ENCODE measurements around the gene NUSAP1.
"Not testable (repeated sequence)": the region's sequence is repeated elsewhere in the genome, so short reads cannot be mapped to it uniquely, and the experiment has no call there.

Gene NUSAP1

GRCh38 chr15:41416128-41416741, 83.6 kb downstream of the NUSAP1 start:
- no peak for DNase-seq

GRCh38 chr15:41416742-41417417, 84.2 kb downstream of the NUSAP1 start, which contains the start of gene RTF1:
Gene RTF1, plus strand, starts transcription at chr15:41417095. Its CDS starts 21 bp downstream, at chr15:41417116.
- peak; percentile 76 for DNase-seq

GRCh38 chr15:41417418-41418195, 84.9 kb downstream of the NUSAP1 start:
- DNase-seq: no peak

- DNase-seq: no peak
Observed at GRCh38 chr15:41423979-41424659, 91.4 kb downstream of the NUSAP1 start.

GRCh38 chr15:41424809-41425208, 92.1 kb downstream of the NUSAP1 start:
- DNase-seq: no peak

- DNase-seq: not testable (repeated sequence)
Observed at GRCh38 chr15:41425907-41426306, 93.2 kb downstream of the NUSAP1 start.

GRCh38 chr15:41429003-41429890, 96.6 kb downstream of the NUSAP1 start:
- no peak for DNase-seq
